Neural cell (in vitro differentiated cells): ENCODE measurements around the gene TRIM15.

ENCODE experiments used
- CTCF ChIP-seq: fragments of 450-650 bp; IDR thresholded peaks from 2 replicates; pipeline ENCODE4 v1.5.1; 2014; ENCODE audit warnings: antibody characterized with exemption, mild to moderate bottlenecking, moderate library complexity; ENCODE audit not compliant: poor library complexity, severe bottlenecking
- EP300 ChIP-seq: fragments of 450-650 bp; conservative IDR thresholded peaks from 2 replicates; pipeline ENCODE4 v1.6.1; 2014; ENCODE audit warnings: antibody characterized with exemption, mild to moderate bottlenecking, moderate library complexity; ENCODE audit not compliant: poor library complexity, severe bottlenecking
- RAD21 ChIP-seq: fragments of 450-650 bp; conservative IDR thresholded peaks from 2 replicates; pipeline ENCODE4 v1.6.1; 2014; ENCODE audit warnings: antibody characterized with exemption, mild to moderate bottlenecking, moderate library complexity
- REST ChIP-seq: IDR thresholded peaks from 2 replicates; pipeline ENCODE4 v1.6.1; 2012; ENCODE audit warnings: borderline replicate concordance
- TAF1 ChIP-seq: IDR thresholded peaks from 2 replicates; pipeline ENCODE4 v1.6.1; 2012; ENCODE audit warnings: low read depth

- TF ChIP-seq REST (no peak), CTCF (no peak), TAF1 (no peak), EP300 (no peak), RAD21 (no peak)
Measured at GRCh38 chr6:30151580-30151979, 11.8 kb upstream of the TRIM15 start.
